A673 (cell line): ENCODE data around the gene RASGEF1C.

Experiments
- EZH2 ChIP-seq: fragments of 200-600 bp; sonication (generic); IDR thresholded peaks from 2 replicates; pipeline ENCODE4 v1.6.1; 2017; ENCODE audit warnings: borderline replicate concordance, low read depth, mild to moderate bottlenecking, mixed read lengths, antibody characterized with exemption, low read length; ENCODE audit not compliant: poor library complexity, severe bottlenecking
- TF ChIP-seq, protein P1 (sequence below): fragments of 300-800, 200-600 bp; sonication (generic); conservative IDR thresholded peaks from 2 replicates; pipeline ENCODE4 v1.5.1; 2017; ENCODE audit warnings: low read depth, mild to moderate bottlenecking, antibody characterized with exemption, low read length, moderate library complexity, mixed read lengths

DNA sequence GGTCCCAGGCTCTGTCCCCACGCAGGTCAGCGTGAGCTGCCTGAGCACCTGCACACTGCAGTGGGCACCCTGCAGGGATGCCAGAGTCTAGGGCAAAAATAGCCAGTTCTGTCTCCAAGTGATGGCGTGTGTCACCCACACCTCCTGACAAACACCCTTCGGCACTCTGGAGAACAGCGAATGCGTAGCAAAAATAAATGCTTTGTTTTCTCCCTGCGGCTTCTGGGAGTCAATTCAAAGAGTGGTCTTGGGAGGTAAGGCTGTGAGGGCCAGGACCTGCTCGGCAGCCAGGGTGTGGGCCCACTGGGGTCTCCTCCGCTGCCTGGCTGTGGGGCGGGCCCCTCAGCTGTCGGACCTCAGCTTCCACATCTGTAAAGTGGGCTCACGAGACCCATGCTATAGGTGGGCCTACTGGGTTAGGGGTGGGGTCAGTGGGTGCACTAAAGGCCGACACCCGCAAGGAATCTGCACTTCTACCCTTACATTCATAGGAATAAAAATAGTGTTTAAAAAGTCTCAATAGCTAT is 37.4 kb downstream of the RASGEF1C start:
- TF ChIP-seq, protein P1, sequence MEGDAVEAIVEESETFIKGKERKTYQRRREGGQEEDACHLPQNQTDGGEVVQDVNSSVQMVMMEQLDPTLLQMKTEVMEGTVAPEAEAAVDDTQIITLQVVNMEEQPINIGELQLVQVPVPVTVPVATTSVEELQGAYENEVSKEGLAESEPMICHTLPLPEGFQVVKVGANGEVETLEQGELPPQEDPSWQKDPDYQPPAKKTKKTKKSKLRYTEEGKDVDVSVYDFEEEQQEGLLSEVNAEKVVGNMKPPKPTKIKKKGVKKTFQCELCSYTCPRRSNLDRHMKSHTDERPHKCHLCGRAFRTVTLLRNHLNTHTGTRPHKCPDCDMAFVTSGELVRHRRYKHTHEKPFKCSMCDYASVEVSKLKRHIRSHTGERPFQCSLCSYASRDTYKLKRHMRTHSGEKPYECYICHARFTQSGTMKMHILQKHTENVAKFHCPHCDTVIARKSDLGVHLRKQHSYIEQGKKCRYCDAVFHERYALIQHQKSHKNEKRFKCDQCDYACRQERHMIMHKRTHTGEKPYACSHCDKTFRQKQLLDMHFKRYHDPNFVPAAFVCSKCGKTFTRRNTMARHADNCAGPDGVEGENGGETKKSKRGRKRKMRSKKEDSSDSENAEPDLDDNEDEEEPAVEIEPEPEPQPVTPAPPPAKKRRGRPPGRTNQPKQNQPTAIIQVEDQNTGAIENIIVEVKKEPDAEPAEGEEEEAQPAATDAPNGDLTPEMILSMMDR = no peak
- no peak for TF ChIP-seq EZH2
